GM12875 (cell line): ENCODE data around the gene GPR107.

ENCODE experiments used
- H3K4me3 ChIP-seq: one replicate; pipeline ENCODE4 v1.5.1; 2011; ENCODE audit warnings: low read depth, low read length, control low read depth
- TF ChIP-seq, protein P1 (sequence below): IDR thresholded peaks from 2 replicates; pipeline ENCODE4 v1.5.1; 2011; ENCODE audit warnings: low read depth, mild to moderate bottlenecking, control low read depth, inconsistent platforms, low read length, moderate library complexity, borderline replicate concordance; ENCODE audit not compliant: insufficient read depth

The GPR107 gene

DNA sequence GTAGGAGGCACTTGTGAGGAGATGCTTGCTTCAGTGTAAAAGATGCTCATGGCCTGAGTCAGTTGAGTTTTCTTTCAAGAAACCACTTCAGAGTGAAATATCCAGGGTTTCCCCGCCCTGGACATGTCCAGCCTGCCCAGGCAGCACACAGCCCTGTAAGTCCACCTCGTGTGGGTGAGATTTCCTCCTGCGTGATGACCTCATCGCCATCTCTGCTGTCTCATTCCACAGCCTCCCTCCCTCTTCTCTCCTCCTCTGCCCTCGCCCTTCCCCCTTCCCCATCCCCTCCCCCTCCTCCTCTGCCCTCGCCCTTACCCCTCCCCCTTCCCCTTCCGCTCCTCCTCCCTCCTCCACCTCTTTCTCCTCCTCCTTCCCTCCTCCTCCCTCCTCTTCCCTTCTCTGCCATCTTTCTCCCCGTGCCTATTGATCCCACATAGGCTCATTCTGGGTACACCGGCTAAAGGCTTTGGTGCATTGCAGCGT, 84.5 kb downstream of the GPR107 start:
- TF ChIP-seq, protein P1, sequence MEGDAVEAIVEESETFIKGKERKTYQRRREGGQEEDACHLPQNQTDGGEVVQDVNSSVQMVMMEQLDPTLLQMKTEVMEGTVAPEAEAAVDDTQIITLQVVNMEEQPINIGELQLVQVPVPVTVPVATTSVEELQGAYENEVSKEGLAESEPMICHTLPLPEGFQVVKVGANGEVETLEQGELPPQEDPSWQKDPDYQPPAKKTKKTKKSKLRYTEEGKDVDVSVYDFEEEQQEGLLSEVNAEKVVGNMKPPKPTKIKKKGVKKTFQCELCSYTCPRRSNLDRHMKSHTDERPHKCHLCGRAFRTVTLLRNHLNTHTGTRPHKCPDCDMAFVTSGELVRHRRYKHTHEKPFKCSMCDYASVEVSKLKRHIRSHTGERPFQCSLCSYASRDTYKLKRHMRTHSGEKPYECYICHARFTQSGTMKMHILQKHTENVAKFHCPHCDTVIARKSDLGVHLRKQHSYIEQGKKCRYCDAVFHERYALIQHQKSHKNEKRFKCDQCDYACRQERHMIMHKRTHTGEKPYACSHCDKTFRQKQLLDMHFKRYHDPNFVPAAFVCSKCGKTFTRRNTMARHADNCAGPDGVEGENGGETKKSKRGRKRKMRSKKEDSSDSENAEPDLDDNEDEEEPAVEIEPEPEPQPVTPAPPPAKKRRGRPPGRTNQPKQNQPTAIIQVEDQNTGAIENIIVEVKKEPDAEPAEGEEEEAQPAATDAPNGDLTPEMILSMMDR, result no peak
- H3K4me3 ChIP-seq, result no peak overlapping the region

- H3K4me3 ChIP-seq, result no peak overlapping the region
- TF ChIP-seq, protein P1, result no peak
These were observed 85.1 kb downstream of the GPR107 start for GRCh38 chr9:130138791-130139190.

DNA sequence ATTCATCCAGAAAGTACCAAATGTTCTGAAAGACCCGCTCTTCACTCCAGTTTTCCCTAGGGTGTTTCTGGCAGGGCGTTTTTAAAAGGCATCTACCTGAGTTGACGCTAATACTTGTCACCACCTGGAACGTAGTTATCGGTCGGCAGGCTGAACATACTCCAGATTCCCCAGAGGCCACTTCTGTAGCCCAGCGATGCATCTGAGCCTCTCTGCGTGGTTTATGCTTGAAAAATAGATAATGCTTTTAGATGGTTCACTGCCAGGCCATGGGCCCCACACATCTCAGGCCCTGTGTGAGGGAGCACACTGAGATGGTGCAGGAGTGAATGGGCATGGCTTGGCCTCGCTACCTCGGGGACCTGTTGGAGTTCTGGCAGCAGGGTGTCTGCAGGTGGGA, 85.5 kb downstream of the GPR107 start:
- H3K4me3 ChIP-seq, result no peak overlapping the region
- TF ChIP-seq, protein P1, result no peak

DNA sequence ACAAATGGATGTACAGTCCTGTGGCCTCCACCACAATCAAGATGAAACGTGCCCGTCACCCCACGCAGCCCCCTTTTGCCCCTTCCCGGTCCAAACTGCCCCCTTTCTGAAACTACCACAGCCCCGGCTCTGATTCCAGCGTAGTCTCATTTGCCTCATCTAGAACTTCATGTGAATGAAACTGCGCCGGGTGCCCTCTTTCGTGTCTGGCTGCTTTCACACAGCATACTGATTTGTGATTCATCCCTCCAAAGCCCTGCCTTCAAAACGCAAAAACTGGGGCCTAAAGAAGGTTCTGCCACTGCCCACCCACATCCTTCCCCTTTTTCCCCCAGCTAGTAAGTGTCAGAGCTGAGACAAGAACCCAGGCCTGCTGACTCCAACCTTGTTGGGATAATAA, 87.0 kb downstream of the GPR107 start:
- TF ChIP-seq, protein P1, result no peak

DNA sequence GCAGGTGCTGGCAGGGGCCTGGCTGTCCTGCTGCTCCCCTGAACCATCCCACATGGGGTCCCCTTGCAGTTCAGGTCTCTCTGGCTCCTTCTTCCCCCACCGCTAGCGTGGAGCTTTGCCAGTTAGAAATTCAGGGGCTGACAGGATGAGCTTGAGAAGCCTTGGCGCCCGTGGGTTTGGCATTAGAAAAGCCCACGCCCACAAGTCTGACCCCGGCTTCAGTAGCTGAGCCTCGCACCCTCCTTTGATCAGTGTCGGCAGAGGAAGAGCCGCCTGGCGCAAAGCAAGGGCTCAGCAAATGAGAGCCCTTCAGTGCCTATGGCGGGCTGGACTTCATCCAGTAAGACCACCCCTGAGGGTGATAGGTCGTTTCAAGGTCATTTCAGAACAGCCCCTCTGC, 88.3 kb downstream of the GPR107 start:
- no peak overlapping the region for H3K4me3 ChIP-seq
- TF ChIP-seq, protein P1, result no peak

More for the DNA sequence above, 87.0 kb downstream of the GPR107 start:
- H3K4me3 ChIP-seq, result no peak overlapping the region

DNA sequence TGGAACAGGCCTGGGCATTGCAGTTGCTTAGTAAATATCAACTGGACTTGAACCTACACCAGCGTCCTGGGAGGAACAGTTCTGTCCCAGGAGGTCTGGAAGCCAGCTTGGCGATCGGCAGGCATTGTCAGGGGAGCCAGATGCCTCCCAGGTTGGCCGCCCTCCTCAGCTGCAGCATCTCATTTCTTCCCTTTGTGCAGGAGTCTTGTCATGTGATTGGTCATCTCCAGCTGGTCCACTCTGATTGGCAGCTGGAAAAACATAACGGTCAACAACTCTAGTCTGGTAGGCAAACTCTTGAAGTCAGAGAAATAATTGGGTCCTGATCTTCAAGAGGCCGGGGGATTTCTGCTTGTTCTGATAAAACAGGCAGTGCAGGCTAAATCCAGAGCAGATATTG, 88.9 kb downstream of the GPR107 start:
- H3K4me3 ChIP-seq, result no peak overlapping the region
- TF ChIP-seq, protein P1, result no peak

- TF ChIP-seq, protein P1, result no peak
- no peak overlapping the region for H3K4me3 ChIP-seq
These were observed 89.7 kb downstream of the GPR107 start for GRCh38 chr9:130143279-130143893.
